GM19351 (cell line): ENCODE results near the gene DNAH3.
"Not testable (repeated sequence)": the region's sequence is repeated elsewhere in the genome, so short reads cannot be mapped to it uniquely, and the experiment has no call there.

Source experiments
- ATAC-seq: cut with Tn5 transposase; IDR thresholded peaks from one replicate; pipeline ENCODE4 v1.9.1; 2021; ENCODE audit warnings: mild to moderate bottlenecking, moderate library complexity; ENCODE audit not compliant: unreplicated experiment

Gene DNAH3

GRCh38 chr16:21076186-21076883, 74.3 kb downstream of the DNAH3 start:
- no peak for ATAC-seq

DNA sequence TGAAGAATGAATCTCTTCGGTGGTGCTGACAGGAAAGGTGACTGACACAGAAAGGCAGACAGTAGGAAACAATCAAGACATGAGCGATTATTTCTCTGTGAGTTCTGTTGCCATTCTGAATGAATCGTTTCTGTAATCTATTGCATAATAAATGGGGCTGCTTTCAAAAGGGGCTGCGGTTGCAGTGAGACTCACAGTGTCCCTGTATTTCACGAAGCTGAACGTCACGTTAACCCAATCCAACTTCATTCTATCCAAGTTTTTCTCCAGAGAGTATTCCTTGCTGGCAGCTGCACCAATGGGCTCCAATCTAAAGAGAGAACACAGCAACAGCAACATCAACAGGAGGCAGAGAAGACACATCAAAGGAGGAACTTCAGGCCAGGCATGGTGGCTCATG, 75.4 kb downstream of the DNAH3 start:
- no peak for ATAC-seq

DNA sequence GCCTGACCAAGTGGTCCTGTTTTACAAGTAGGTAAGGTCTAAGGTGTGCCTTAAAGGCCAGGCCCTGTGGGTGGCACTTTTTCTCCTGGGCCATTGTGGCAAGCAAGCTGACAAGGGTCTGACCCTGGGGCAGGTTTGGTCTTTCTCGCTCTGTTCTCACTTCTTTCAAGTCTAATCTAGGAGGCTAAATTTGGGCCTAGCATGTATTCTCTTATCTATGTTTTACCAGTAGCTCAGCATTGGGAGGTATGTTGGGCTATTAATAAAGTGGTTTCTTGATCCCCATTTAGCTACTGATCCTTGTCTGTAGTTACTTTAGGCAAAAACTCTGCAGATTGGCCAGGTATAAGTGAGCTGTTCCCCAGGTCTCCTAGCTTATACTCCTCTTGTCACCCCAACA, 77.7 kb downstream of the DNAH3 start:
- ATAC-seq: no peak

- no peak for ATAC-seq
These were observed 78.9 kb downstream of the DNAH3 start for GRCh38 chr16:21071741-21072140.

DNA sequence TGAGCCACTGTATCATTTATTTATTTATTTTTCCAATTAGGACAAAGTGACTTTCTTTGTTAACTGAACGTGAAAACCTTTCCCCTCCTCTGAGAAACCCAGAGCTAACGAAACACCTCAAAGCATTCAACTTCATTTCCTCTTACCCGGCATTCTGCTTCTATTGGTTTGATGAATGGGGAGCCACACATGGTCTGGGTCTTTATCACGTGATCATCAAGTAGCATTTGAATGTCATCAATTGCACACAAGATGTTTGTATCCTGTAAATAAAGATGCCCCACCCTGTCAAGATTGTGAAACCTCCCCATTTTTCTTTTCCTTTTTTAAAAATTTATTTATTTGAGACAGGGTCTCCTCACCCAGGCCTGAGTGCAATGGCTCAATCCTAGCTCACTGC, 80.1 kb downstream of the DNAH3 start:
- no peak for ATAC-seq

- ATAC-seq: no peak
These were observed 80.7 kb downstream of the DNAH3 start for GRCh38 chr16:21069986-21070385.

DNA sequence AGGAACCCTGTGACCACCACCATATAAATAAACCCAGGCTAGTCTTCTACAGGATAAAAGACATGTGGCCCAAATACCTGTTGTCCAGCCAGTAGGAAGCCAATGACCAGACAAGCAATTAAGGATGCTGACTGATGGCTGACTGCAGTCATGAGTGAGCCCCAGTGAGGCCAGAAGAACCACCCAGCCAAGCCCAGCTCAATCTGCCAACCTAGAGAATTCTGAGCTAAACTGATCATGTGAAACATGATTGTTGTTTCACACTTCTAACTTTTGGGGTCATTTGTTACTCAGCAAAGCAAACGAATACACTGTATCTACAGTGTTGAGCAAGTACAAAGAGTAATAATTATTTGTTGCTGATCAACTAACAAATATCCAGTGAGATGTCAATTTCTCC, 86.4 kb downstream of the DNAH3 start:
- ATAC-seq: no peak

GRCh38 chr16:21063314-21063713, 87.3 kb downstream of the DNAH3 start:
- ATAC-seq: not testable (repeated sequence)

GRCh38 chr16:21060027-21060510, 90.6 kb downstream of the DNAH3 start:
- no peak for ATAC-seq

- ATAC-seq: no peak
These were observed 92.8 kb downstream of the DNAH3 start for GRCh38 chr16:21057875-21058274.

GRCh38 chr16:21056396-21056795, 94.2 kb downstream of the DNAH3 start:
- no peak for ATAC-seq

DNA sequence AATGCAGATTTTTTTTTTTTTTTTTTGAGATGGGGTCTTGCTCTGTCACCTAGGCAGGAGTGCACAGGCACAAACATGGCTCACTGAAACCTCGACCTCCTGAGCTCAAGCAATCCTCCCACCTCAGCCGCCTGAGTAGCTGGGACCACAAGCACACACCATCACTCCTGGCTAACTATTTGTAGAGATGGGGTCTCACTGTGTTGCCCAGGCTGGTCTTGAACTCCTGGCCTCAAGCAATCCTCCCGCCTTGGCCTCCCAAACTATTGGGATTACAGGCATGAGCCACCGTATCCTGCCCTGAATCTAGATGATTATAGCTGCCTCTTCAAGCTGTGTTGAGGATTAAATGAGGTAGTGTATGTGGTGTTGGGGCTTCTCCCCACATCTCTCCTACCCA, 94.9 kb downstream of the DNAH3 start:
- ATAC-seq: not testable (repeated sequence)

DNA sequence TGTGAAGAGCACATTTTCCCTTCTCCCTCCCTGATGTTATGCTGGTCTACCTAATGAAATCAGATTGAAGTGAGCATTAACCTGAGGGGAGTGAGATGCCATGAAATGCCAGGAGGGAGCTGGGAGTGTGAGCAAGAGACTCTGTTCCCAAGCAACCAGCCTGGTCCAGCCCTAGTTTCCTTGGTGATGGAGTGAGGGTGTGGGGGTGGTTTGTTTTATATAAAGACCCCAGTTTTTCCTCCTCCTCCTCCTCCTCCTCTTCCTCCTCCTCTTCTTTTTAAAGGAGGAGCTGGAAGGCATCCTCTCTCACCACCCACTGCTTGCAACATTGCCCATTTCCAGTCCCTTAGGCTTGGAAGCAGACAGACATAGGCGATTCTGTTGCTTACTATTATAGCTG, 97.1 kb downstream of the DNAH3 start:
- ATAC-seq: no peak

DNA sequence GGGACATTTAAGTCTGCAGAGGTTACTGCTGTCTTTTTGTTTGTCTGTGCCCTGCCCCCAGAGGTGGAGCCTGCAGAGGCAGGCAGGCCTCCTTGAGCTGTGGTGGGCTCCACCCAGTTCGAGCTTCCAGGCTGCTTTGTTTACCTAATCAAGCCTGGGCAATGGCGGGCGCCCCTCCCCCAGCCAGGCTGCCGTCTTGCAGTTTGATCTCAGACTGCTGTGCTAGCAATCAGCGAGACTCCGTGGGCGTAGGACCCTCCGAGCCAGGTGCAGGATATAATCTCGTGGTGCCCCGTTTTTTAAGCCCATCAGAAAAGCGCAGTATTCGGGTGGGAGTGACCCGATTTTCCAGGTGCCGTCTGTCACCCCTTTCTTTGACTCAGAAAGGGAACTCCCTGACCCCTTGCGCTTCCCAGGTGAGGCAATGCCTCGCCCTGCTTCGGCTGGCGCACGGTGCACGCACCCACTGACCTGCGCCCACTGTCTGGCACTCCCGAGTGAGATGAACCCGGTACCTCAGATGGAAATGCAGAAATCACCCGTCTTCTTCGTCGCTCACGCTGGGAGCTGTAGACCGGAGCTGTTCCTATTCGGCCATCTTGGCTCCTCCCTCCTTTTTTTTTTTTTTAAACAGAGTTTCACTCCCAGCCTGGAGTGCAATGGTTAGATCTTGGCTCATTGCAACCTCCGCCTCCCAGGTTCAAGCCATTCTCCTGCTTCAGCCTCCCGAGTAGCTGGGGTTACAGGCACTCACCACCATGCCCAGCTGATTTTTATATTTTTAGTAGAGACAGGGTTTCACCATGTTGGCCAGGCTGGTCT, 102.3 kb downstream of the DNAH3 start:
- ATAC-seq: not testable (repeated sequence)

DNA sequence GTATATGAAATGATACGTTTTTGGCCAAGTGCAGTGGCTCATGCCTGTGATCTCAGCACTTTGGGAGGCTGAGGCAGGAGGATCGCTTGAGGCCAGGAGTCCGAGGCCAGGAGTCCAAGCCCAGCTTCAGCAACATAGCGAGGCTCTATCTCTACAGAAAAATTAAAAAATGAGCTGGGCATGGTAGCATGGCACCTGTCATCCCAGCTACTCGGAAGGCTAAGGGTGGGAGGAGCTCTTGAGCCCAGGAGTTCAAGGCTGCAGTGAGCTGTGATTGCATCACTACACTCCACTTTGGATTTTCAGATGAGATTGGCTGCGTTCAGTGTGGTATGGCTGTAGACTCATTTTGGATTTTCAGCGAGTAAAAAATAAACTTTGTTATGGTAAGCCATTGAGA, 112.4 kb downstream of the DNAH3 start:
- no peak for ATAC-seq

DNA sequence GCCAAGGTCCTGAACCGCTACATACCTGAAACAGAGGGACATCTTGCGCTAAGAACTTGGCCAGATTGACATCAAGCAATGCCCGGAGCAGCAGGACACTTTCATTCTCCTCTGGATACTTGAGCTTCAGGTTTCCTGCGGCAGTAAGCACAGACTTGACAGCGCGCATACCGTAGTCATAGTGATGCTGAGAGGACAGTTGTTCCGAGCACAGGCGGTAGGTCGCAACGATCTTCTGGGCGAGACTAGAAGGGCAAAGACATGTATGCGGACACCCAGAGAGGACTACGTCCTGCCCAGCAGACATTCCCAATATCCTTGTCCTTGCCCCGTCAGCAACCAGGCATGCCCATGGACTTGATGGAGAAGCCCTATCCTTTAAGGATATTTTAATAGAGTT, 112.9 kb downstream of the DNAH3 start:
- ATAC-seq: no peak

- ATAC-seq: no peak
These were observed 113.5 kb downstream of the DNAH3 start for GRCh38 chr16:21037168-21037567.

DNA sequence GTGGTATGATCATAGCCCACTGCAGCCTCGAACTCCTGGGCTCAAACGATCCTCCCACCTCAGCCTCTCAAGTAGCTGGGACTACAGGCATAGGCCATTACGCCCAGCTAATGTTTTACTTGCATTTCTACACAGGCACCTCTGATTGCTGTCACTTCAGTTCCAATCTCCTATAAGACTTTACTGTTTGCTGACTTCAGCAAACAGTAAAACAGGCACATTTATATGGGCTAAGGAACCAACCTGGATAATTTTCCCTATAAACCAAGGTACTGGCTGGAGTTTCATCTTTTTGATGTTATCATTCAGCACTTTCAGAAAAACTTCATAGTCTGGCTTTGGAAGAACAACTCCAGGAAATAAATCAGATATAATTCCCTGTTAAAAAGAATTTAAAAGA, 114.2 kb downstream of the DNAH3 start:
- no peak for ATAC-seq

DNA sequence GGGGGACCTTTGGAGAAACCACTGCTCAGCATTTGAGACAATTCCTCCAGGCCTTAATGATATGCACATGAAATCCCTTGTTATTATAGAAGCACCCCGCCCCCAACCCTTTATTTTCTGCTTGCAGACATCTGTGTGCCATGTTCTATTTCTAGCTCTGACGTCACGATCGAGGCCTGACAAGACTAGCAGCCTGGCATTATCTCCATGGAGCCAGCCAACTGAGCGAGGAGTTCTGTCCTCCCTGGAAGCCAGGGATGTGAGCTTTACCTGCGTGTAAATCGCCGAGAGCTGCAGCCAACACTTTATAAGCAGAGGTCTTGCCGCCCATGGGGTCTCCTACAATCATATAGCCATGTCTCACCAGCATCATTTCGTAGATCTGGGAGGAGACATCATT, 116.9 kb downstream of the DNAH3 start:
- no peak for ATAC-seq

- ATAC-seq: no peak
These were observed 117.4 kb downstream of the DNAH3 start for GRCh38 chr16:21033264-21033663.

GRCh38 chr16:21028728-21029127, 121.9 kb downstream of the DNAH3 start:
- no peak for ATAC-seq

- ATAC-seq: no peak
These were observed 123.8 kb downstream of the DNAH3 start for GRCh38 chr16:21026846-21027245.
